HG03520 (cell line): ENCODE measurements around the gene LOXL4.

ENCODE experiments used
- ATAC-seq: cut with Tn5 transposase; IDR thresholded peaks from one replicate; pipeline ENCODE4 v1.9.1; 2021; ENCODE audit warnings: mild to moderate bottlenecking, moderate library complexity; ENCODE audit not compliant: unreplicated experiment

LOXL4 gene

DNA sequence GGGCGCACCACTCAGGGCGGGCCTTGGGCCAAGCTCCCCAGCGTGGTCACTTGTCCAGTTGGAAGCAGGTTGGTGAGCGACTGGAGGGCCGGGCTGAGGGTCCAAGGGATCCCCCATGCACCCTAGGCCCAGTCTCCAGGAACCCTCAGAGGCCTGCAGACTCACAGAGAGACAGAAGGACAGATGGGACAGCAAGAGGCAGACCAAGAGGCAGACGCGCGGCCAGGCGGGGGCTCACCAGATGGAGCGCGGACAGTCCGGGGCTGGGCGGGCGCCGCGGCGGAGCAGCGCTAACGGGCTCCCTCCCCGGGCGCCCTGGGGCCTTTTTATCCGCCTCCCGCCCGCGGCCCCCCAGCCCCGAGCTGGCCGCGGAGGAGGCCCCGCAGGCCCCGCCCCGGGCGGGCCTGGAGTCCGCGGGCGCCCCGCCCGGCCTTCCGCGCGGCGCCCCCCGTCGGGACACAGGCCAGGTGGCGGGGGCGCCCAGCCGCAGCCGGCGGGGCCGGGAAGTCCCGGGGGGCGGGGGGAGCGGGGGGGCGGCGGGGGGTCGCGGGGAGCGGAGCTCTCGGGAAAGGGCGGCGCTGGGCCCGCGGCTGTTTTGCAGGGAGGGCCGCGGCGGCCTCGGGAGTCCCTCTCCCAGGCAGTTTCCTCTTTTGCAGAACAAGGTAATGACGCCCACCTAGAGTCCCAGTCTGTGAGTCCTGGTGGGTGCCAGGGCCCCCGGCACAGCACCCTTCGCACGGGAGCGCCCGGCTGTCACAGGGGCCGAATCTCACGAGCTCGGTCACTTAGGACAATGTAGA is at the start of gene LOXL4:
Gene LOXL4, minus strand, starts transcription at position 301 of the 800 bp plus-strand sequence. CDS start 5,175 bp downstream, outside the sequence.
- ATAC-seq = no peak

DNA sequence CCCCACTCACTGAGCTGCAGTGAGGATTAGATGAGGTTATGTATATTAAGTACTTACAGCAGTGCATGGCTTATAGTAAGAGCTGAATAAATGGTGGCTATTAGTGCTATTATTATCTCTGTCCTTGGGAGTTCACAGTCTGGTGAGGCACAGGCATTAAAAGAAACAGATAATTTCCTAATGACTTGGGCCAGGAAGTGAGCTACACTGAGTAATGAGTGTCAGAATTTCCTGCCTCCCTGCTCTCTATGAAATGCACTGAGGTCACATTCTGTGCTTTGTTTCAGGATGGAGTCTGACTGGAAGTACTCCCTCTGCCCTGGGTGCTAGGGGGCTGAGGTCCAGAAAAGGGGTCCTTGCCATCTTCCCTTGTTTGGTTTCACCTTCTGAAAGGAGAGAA is 48.7 kb upstream of the LOXL4 start:
- no peak for ATAC-seq

DNA sequence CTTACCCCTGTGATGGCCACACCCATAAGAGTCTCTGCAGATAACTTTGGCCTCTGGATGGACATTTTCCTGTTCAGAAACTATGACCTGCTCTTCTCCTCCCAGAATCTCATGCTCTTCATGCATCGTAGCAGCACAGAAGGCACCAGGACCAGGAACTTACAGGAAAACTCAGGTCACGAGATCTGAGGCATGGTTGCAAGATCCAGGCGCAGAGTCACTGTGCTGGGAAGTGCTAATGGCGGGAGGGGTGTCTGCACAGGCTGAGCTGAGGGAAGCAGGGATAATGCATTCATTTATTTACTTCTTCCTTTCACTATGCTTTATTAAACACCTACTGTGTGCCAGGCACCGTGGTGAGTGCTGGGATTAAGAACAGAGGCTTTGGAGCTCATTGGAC is 48.2 kb upstream of the LOXL4 start:
- ATAC-seq = no peak

DNA sequence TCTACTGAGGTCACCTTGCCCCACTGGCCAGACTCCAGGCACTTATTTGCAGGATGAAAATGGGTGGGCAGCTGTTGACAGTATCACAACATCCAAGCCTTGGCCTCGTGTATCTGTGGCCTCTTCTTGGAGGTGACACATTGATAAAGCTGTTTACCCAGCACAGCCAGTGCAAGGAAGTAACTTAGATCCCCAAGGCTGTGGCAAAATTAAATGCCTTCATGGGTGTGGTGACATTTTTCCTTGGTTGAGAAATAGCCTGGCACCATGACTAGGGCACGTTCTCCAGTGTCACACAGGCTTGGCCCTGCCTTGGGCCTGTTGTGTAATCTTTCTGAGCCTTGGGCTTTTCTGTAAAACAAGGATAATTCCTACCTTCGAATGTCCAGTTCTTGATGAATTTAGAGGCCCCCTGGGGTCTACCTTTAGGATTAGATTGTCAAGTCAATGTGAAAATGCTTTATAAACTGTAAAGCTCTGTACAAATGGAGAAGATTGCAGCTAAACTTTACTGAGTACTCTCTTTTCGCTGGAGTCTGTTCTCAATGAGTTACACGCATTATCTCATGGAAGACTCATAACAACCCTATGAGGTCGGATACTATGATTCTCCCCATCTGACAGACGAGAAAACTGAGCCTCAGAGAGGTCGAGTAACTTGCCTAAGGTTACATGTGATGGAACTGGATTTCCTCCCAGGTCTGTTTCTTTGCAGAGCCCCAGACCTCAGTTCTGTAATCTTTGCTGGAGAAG is 46.7 kb upstream of the LOXL4 start:
- ATAC-seq = no peak

DNA sequence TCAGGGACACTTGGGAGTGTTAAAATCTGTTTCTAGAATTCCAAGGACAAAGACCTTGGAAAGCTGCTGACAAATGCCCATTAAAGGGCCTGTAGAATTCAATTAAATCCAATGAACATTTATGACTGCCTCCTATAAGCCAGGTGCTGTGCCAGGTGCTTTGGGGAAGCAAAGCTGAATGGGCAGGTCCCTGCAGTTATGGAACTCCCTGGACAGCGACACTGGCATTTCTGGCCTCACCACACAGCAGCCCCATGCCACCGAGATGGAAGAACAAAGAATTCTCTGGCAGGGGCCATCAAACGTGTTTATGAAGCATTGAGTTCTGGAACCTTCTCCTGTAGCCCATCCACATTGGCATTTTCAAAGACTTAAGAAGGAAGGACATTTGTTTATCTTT is 45.6 kb upstream of the LOXL4 start:
- no peak for ATAC-seq

DNA sequence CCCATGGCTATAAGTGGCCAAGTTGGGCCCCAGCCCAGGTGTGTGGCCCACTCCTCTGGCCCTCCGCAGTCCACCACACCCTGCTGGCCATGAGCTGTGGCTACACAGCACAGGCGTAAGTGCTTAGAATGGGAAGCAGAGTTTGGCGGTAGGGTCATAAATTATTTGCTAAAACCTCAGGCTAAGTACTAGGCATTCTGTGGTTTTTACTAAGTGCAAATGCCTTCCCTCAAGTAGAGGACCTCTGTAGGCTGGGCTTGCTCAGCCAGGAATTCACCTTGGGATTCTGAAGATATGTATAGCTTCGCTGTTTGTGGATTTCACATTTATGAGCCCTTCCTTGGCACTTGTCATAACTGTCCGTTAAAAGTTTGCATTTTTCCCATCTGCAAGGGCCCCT is 44.8 kb upstream of the LOXL4 start:
- ATAC-seq = no peak

DNA sequence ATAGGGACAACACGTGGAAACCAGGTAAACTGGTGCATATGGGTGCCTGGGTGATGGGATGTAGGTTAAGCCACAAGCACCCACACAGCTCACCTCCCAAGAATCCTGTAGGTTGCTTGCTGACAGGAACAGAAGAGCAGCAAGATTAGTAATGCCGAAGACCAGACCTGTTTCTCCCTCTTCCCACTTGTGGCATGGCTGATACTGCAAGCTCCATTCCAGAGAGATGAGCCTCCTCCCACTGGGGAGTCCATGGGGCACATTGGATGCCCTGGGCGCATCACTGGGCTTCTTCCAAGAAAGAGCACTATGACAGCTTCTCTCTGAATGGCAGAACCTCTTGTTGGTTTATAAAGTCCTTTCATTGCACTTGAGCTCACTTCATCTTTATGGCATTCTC is 44.4 kb upstream of the LOXL4 start:
- no peak for ATAC-seq

DNA sequence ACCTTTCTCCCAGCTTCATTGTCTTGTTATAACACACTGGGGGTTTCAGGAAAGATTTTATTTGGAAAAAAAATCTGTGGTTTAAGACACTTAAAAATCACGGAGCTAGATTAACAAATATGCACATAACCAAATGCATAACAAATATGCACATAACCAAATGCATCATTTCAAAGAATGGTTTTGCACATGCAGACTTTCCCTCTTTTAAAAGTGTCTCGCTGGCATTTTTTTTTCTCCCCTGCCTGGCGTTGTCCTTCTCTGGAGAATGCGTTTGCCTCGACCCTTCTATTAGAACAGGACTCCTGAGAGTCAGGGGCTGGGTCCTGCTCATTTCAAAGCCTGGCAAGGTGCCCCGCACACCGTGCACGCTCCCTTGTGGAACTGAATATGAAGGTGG is 42.7 kb upstream of the LOXL4 start:
- ATAC-seq = no peak

DNA sequence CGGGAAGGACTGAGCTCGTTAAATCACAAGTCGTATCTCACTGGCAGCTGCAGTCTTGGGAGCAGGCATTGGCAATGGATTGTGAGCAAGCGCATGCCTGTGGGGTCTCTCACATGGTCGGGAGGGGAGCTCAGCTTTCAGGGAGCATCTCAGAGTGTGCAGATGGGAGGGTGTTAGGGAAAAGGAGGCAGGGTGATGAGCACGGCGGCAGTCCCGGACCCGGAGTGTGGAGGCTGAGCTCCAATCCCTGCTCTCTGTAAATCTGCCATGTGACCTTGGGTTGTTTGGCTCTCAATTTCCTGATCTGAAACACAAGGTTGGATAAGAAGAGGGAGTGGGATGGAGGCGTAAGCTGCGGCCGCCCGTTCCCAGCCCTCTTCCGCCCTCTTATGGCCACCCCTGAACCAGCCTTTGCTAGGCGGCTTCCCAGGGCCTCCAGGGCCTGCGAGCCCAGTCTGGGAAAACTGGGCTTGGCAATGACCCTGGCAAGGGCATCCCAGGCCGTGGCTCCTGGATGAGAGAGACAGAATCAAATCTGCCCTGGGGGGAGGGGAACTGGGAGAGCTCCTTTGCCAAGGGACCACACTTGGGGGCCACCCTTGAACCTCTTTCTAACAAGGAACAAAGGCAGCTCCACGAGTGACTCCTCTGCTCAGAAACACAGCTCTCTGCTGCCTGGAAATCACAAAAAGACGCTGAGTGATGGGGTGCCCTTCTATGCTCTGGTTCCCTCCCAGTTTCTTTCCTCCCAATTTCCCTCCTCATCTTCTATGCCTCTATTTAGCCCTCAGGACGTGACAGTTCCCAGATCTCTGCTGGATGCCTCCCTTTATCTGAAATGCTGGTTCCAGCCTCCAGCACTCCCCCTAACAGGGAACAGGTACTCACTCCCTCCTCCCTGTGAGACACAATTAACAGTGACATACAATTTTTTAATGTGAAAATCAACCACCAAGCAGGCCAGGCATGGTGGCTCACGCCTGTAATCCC is 41.7 kb upstream of the LOXL4 start:
- no peak for ATAC-seq

DNA sequence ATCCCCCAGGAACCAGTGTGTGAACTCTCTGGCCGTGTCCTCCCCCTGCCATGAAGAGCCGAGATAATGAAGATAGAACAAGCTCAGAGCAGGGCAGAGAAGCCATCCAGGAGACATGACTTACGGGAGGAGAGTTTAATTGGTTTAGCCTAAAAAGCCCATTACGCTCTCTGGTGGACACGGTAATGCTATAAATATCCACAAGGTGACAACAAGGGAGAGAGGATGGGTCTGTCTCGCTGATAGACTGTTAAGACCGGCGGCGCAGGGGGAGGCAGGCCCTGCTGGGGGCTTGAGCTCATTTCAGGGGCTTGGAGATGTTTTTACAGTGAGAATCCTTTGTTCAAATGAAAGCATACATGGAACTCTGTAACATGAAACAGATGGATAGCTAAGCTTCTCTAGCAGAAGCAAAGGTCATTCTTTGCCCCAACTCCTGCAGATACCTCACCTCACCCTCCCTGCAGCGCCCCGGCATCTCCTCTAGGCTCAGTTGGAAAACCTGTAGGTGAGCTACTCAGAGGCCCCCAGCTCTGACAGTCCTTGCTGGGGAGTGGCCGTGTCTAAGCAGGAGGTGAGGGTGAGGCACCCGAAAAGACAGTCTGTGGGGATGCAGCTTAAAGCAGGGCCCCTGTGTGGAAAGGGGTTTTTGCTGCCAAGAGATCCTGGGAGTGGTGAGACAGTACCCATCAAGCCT is 40.8 kb upstream of the LOXL4 start:
- ATAC-seq = no peak

DNA sequence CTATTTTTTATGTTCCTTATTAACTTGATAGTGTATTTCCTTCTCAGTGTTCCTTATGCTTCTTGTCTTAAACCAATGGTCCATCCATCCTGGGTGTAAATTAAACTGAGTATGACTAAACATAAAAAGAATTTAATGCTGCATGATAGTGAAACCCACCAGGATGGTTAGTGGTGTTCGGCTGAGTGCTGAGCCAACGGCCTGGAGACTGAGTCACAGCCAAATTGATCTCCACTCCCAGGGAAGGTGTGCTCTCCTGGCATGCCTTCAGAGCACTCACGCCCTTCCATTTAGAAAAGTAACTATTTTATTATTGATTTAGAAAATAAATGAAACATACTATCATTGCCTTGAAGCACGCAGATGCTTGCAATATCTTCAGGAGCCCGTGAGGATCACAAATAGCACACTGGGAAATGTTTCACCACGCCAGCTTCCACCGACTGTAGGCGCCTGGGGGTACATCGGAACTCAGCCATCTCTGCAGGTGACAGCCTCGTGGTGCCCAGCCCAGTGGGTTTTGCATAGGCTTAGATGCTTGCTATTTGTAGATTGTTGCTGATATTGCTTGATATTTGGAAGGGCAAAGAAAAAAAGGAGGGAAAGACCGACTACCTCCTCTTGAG is 40.0 kb upstream of the LOXL4 start:
- ATAC-seq = no peak

DNA sequence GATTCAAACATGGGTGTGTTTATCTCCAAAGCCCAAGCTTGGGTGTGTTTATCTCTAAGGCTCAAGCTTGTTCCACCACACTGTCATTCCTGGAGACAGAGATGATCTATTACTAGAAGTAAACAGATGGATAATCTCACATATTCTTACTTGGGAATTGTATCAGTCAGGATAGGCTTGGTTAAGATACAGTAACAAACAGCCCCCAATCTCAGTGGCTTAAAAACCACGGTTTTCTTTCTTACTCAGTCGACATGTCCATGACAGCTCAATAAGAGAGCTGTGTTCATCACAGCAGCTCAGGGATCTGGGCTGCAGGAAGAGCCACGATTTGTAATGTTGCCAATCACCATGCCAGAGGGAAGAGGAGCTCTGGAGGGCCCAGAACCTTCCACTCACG is 38.5 kb upstream of the LOXL4 start:
- no peak for ATAC-seq

DNA sequence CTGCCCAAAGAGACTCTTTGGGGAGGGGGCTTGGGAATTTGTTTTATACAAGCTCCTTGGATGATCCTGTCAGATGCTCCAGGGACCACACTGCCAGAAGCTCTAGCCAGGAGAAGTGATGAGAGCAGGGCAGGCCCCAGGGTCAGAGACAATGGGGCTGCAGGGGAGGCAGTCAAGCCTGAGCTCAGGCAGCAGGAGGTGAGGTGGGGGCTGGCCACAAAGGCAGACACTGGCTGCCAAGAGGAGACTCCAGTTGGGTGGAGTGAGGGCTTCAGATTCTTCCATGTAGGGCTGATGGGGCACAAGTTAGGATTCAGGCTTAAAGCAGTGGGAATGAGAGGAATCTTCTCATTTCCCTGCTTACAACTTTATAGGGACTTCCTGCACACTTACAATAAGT is 35.6 kb upstream of the LOXL4 start:
- ATAC-seq = no peak

DNA sequence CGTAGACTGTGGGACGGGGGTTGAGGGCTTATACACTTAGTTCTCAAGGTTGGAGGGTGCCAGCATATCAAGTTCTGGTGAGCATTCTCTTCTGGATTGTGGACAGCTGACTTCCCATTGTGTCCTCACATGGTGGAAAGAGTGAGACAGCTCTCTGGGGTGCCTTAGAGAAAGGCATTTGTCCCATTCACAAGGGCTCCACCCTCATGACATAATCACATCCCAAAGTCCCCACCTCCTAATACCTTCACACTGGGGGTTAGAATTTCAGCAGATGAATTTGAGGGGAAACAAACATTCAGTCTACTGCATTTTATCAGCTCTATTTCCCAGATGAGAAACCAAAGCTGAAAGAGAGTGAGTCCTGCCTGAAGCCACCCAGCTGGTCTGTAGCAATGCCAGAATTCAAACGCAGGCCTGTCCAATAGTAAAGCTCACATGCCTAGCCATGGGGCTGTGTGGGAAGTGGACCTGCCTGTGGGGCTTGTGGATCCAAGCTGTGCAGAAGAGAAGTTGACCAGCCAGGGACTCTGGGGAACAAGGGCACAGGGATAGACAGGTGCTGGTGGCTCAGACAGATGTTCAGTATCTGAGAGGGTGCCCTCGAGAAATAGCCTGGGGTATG is 34.9 kb upstream of the LOXL4 start:
- no peak for ATAC-seq

DNA sequence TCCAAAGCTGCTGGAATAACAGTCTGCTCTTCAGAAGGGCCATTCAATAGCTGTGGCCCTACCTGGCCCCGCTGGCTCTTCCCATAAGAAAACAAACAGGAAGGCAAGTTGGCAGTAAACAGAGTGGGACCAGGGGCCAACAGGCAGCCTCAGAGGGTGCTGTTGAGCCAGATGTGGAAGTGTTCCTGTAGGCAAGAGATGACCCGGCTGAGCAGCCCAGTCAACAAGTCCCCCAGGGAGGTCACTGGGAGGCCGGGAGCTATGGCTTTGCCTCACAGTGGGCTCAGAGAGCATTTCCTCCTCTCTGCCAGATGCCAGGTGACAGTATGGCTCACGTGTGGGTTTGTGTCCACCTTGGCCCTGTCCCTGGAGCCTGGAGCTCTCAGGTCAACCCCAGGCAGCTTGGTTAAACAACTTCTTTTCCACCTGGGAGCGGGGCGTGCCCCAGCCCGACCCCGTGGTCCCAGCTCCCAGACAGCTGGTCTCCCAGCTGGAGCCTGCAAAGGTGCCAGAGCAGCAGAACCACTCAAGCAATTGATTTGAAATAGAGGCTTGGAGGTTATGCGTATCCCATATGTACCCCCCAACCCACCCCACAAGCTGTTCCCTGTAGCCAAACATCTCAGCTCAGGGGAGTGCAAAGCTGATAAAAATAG is 33.8 kb upstream of the LOXL4 start:
- ATAC-seq = no peak

DNA sequence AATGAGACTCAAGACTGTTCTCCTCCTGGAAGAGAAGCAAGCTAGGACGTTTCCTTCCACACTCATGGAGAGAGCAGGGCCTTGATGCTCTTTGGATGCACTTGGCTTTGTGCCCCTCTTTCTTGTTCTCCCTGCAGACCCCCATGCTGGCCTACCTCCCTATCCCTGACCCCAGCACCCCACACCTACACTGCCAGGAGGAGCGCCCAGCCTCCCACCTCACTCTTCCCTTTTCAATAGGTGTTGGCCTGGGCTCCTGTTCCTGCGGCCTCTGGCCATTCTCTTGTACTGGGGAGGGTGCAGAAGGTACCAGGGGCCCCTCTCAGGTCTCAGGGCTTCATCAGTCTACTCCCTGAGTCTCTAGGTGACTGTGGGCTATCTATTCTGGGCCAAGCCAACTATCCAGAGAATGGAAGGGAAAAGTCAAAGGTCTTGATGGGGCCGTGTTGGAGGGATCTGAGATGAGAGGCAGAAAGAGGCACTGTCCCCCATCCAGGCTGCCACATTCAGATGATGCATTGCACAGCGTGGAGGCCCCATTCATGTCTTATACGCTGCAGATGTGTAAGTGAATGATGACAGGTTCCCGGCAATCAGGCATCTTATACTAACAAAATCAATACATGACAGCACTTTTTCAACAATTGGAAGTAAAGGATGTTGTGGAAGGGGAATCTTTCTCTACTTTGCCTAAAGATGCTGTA is 32.7 kb upstream of the LOXL4 start:
- ATAC-seq = no peak

DNA sequence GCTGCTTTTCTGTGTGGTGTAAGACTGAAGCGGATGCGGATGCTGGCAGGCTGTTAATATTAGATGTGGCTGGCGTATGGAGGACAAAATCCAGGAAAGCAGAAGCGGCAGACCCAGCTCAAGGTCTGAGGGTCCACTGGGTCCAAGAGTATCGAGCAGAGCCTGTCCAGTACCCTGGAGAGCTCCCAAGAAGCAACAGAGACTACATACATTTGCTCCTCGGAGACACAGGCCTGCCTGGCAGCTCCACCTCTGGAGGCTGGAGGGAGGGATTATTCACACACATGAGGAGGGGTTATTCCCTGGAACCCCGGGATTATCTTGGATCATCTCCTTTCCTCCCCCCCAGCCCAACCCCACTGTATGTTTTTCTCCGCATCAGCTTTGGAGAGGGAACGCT is 31.3 kb upstream of the LOXL4 start:
- ATAC-seq = no peak

DNA sequence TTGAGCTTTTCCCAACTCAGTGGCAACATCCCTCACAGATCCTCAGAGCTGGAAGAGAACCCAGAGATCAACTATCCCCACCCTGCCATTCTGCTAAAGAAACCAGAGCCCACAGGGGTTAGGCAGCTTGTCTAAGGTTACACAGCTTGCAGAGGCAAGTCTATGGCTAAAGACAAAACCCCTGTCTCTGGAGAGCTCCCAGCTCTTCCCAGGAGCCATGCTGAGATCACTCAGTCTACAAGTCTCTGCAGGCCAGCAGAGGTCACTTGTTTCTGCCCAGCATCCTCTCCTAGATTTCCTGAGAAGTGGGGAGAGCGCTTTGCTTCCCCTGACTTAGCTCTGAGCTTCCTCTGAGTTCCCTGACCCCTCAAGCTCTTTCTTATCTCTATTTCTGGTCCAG is 28.5 kb upstream of the LOXL4 start:
- ATAC-seq = no peak

DNA sequence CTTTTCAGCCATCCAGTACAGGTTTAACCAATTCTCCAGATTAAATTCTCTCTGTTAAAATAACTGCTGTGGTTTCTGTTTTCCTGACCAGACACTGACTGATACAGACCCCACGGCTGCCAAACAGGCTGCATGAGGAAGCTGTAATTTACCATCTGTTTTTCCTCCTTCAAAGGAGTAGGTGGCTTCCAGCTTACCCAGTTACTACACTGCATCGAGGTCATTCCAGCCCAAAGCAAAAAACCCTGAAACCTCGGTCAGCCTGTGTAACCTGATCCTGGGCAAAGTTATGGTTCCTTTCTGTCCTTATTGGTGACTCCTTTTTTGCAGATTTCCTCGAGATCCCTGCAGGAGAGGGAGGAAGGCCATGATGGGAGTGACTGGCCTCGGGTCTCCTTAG is 27.9 kb upstream of the LOXL4 start:
- no peak for ATAC-seq
